EL (cell line): ENCODE results near the gene RAB26.

Experiments used
- DNase-seq: peaks from one replicate; pipeline ENCODE4 v3.0.0-alpha.2; 2016

Gene RAB26

DNA sequence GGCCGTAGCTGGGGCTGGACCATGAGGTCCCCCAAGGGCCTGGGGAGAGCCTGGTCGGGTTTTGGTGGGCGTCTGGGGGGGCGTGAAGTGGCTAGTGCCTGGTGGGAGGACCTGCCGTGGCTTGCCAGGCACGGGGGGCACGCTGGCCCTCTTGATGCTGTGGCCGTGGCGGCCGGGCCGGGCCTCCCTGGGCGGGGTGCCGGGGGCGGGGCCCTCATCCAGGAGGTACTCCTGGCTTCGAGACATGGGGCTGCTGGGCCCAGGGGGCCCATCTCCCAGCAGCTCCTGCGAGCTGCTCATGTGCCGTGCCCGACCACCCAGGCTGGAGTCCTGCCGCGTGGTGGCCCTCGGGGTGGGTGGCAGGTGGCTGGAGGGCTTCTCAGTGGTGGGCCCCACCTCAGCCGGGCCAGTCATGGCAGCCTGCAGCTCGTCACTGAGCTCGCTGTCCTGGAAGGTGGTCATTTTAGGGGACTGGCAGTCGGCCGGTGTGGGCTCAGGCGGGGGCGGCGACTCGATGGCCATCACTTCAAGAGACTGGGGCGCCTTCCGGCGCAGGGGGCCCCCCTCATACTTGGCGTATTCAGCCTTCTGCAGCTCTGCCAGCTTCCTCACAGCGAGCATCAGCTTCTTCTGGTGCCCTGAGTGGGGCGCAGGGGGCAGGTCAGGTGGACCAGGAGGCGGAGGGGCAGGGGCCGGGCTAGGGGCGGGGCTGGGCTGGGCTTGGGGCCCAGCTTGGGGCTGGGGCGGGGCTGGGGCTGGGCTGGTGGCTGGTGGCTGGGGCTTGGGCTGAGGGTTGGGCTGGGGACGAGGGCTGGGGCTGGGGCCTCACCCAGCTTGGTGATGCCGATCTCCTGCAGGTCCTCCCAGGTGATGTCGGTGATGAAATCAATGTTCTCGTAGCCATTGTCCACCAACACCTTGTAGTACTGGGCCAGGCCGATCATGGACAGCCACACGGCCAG lies 32.8 kb downstream of the RAB26 start:
- no peak for DNase-seq

GRCh38 chr16:2181952-2182351 lies 33.5 kb downstream of the RAB26 start:
- DNase-seq: no peak

DNA sequence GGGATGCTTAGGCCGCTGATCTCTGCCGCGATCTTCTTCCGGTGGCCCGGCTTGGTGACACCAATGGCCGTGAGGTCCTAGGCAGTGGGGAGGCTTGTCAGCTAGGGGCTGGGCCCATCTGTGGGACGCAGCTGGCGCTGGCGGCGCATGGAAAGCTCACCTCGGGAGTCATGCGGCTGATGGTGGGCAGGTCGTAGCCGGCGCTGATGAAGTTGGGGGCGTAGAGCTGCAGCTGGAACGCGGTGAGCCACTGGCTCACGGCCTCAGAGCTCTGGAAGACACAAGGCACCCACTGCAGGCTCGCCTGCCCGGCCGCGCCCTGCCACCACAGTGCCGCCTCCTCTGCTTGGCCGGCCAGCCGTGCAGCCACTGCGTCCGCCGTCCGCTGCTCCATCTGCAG lies 35.2 kb downstream of the RAB26 start:
- no peak for DNase-seq

GRCh38 chr16:2184346-2184745 lies 35.9 kb downstream of the RAB26 start:
- no peak for DNase-seq

DNA sequence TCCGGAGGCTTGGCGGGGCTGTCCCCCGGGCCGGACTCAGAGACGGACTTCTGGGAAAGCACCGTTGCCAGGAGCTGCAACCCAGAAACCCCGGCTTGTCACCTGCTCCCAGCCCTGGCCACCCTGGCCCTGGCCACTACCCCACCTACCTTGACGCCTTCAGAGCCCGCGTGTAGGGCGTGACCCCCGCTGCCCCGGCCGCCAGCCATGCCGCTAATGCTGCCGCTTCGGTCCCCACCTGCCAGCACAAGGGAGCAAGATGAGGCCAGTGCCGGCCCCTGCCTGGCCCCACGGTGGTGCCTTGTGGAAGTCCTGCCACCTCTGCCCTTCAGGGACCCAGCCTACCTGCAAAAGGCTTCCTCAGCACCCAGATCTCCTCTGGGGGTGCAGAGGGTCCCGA lies 36.5 kb downstream of the RAB26 start:
- DNase-seq: no peak

GRCh38 chr16:2186064-2186463 lies 37.6 kb downstream of the RAB26 start:
- DNase-seq: no peak

DNA sequence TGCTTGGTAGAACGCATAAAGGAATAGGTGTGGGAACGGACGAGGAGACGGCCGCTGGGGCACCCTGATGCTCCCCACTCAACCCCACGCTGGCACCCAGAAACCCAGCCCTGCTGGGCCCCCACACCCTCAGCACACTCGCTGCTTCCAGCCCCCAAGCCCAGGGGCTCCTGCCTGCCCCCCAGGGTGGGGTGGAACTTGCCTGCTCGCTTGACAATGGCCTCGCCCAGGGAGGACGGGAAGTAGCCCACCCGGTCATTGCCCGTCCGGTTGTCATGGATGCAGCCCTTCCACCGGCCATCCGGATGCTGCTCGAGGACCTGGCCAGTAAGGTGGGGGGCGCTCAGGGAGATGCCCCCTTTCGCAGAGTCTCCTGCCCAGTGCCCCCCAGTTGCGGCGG lies 38.1 kb downstream of the RAB26 start:
- DNase-seq: no peak

- DNase-seq: no peak
Measured at GRCh38 chr16:2187212-2187611, 38.8 kb downstream of the RAB26 start.

DNA sequence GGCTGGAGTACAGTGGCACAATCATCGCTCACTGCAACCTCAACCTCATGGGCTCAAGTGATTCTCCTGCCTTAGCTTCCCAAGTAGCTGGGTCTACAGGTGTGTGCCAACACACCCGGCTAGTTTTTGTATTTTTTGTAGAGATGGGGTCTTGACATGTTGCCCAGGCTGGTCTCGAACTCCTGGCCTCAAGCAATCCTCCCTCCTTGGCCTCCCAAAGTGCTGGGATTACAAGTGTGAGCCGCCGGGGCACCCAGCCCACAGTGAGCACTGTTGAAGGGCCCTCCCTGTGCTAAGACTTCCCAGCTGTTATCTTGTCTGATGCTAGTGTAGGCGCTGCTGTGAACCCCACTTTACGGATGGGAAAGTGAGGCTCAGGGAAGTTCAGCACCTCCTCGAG lies 40.0 kb downstream of the RAB26 start:
- DNase-seq: no peak

GRCh38 chr16:2189252-2189893 lies 40.9 kb downstream of the RAB26 start:
- DNase-seq: no peak

GRCh38 chr16:2190002-2190658 lies 41.7 kb downstream of the RAB26 start:
- DNase-seq: no peak

GRCh38 chr16:2190659-2191445 lies 42.4 kb downstream of the RAB26 start:
- no peak for DNase-seq

DNA sequence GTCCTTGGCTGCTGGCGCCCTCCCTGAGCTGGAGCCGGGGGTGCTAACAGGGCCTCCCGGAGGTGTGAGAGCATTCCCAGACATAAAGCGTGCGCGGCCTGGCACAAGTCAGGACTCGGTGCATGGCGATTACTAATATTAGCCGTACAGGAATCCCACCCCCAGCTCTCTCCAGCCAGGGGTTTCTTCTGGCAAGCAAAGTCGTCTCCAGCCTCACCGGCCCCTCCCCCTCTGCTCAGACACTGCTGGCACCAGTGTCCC lies 43.0 kb downstream of the RAB26 start:
- DNase-seq: no peak

GRCh38 chr16:2194166-2194834 lies 45.9 kb downstream of the RAB26 start:
- DNase-seq: peak; percentile 57

DNA sequence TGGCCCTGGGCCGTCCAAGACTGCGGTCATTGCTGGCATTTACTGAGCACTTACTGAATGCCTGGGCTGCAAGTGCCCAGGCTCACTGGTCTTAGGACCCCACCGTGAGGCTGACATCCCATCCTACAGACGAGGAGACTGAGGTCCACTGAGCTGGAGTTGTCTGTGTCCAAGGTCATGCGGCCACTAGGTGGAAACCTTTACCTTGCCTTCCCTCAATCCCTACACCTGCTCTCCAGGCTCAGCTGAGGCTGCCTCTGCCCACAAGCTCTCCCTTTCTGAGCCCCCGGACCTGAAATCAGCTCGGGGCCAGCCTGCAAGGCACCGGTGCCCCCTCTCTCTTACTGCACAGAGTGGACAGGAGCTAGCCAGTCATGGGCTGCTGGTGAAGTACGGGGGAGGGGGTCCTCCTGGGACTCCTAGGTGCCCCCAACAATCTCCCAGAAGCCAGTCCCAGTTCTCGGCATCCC lies 46.5 kb downstream of the RAB26 start:
- DNase-seq: peak; percentile 44

- no peak for DNase-seq
Measured at GRCh38 chr16:2195322-2196161, 47.1 kb downstream of the RAB26 start.

DNA sequence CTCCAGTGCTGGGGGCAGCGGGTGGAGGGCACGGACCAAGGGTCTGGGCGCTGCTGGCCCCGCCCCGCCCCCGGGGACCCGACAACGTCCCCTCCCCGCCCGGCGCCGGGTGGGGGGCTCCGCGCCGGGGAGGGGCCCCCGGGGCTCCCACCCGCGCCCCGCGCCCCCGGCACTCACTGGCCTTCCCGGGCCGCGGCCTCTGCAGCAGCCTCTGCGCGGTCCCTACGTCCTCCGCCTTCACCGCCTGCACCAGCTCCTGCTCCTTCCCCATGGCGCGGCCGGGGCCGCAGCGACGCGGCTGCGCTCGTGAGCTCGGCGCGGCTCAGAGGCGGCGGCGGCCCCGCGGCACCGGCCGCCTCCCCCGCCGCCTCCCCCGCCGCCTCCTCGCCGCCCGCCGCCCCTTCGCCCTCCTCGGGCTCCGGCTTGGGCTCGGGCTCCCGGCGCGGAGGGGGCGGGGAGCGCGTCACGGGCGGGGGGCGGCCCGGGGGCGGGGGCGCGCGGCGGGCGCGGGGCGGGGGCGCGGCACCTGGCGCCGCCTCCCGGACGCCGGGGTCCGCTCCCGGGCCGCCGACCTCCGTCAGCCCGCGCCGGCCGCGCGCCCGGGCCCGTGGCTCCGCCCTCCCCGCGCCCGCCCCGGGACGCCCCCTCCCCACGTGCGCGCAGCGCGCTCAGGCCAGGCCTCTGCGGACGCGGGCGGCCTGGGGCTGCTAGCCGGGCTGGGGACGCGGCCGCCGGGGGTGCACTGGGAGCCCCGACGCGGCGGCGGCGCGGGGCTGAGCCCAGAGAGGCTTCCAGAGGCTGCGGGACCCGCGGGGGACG lies 47.9 kb downstream of the RAB26 start, which contains the start of gene CASKIN1:
TSS of gene CASKIN1 (minus strand) at position 444 of the 819 bp plus-strand sequence. CDS start at position 271, 173 bp downstream.
- DNase-seq: no peak

- no peak for DNase-seq
Measured at GRCh38 chr16:2196981-2197511, 48.6 kb downstream of the RAB26 start.

GRCh38 chr16:2197765-2198164 lies 49.3 kb downstream of the RAB26 start:
- no peak for DNase-seq

DNA sequence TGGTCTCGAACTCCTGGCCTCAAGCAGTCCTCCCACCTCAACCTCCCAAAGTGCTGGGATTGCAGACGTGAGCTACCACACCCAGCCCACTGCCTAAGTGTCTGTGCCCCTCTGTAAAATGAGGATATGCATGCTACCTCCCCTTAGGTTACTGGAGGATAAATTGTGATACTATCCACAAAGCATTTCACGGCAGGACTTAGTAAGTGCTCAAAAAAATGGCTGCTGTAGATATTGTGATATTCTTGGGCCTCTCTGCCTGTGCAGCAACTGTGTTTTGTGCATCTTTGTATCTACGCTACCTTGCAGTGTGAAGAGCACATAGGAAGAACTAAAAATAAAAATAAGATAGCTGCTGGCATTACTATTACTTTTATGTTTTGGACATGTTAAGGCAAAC lies 49.9 kb downstream of the RAB26 start:
- no peak for DNase-seq
